Gastrocnemius medialis (tissue), 4 donors: ENCODE results near the gene CDCP2.

Experiments used
- POLR2A ChIP-seq, 2 donors: fragments of 450-650 bp; IDR thresholded peaks; one replicate each; pipeline ENCODE4 v1.6.1; 2017; ENCODE audit warnings: antibody characterized with exemption in 2 of 2, mild to moderate bottlenecking in 2 of 2, moderate library complexity in 2 of 2
- TF ChIP-seq, protein P1 (sequence below), 5 experiments: fragments of 450-650 bp in 3 of 5; fragments of 200-600 bp in 2 of 5; sonication (generic) in 2 of 5; IDR thresholded peaks in 4 of 5; conservative IDR thresholded peaks in 1 of 5; 1 replicate in 4 of 5; 2 replicates in 1 of 5; pipeline ENCODE4 v1.5.1; 2016 to 2019; ENCODE audit warnings: antibody characterized with exemption in 5 of 5, mild to moderate bottlenecking in 3 of 5, moderate library complexity in 3 of 5

DNA sequence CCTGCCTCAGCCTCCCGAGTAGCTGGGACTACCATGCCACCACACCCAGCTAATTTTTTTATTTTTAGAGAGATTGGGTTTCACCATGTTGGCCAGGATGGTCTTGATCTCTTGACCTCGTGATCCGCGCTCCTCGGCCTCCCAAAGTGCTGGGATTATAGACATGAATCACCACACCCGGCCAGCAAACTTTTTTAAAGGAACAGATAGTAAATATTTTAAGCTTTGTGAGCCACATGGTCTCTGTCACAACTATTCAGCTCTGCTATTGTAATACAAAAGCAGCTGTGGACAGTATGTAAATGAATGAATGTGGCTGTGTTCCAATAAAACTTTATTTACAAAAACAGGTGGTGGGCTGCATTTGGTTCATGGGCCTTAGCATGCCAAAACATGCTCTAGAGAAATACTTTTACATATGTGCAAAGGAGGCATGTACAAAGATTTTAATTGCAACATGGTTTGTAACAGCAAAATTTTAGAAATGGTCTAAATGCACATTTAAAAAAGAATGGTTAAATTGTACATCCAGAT lies 47.0 kb downstream of the CDCP2 start:
- TF ChIP-seq POLR2A (IDR thresholded peaks at IDR 0.05), result no peak
- TF ChIP-seq, protein P1, sequence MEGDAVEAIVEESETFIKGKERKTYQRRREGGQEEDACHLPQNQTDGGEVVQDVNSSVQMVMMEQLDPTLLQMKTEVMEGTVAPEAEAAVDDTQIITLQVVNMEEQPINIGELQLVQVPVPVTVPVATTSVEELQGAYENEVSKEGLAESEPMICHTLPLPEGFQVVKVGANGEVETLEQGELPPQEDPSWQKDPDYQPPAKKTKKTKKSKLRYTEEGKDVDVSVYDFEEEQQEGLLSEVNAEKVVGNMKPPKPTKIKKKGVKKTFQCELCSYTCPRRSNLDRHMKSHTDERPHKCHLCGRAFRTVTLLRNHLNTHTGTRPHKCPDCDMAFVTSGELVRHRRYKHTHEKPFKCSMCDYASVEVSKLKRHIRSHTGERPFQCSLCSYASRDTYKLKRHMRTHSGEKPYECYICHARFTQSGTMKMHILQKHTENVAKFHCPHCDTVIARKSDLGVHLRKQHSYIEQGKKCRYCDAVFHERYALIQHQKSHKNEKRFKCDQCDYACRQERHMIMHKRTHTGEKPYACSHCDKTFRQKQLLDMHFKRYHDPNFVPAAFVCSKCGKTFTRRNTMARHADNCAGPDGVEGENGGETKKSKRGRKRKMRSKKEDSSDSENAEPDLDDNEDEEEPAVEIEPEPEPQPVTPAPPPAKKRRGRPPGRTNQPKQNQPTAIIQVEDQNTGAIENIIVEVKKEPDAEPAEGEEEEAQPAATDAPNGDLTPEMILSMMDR (IDR thresholded peaks at IDR 0.05 in 4 of 5, conservative IDR thresholded peaks at IDR 0.05 in 1 of 5), result no peak
